Measurements from ENCODE around the gene VBP1. TPM values are rescaled to one million over a fixed set of nuclear protein-coding genes. Genes with fewer than 3 reads are reported as not detected.
"Not testable (repeated sequence)": the region's sequence is repeated elsewhere in the genome, so short reads cannot be mapped to it uniquely, and the experiment has no call there.

The VBP1 gene
- total RNA-seq, 1 experiment from 2014 or later: 86.2 TPM

DNA sequence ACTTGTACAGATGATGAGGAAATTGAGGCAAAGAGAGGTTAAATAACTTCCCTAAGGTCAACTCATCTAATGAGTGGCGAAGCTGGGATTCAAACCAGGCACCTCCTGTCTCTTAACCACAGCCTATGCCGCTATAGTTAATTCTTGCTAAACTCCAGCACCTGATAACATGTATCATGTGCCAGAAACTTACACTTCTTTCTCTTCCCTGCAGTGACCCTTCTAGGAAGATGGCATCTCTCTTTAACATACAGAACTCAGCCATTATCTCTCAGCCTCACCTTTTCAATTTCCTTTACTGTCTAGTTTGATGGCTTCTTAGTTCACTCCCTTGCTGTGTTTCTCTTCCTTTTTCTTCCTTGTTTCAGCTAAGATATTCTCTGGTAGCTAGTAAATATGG lies 2.5 kb downstream of the VBP1 start:
- BruUV-seq (replicated peaks): no TSS peak
- no peak for ATAC-seq
- intact Hi-C loops (cut with micrococcal nuclease): no loop called here

DNA sequence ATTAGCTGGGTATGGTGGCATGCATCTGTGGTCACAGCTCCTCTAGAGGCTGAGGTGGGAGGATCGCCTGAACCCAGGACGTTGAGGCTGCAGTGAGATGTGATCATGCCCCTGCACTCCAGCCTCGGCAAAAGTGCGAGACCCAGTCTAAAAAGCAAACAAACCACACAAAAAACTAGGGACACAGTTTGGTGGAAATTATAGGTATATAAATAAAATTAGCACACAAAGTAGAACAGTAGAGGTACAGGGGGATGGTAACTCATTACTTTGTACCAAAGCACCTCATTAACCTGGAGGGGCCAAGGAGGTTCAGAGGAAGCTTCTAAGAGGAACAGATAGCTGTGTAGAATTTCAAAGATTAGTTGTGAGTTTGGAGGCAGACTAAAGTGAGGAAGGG lies 5.1 kb downstream of the VBP1 start:
- H3K9me2 ChIP-seq (replicated peaks; ENCODE audit: low read length): no peaks in the 10 kb centered on the region
- peaks cover 14% of the 10 kb centered on the region; the same call in 1 of the 2 replicates for H4K20me1 ChIP-seq (ENCODE audit: low read length)
- H3K4me3 ChIP-seq (ENCODE audit: low read length): no peak overlapping the region
- no peaks in the 10 kb centered on the region for H3K9me3 ChIP-seq (ENCODE audit: low read length)
- ChIA-PET POLR2A (ENCODE audit: unreplicated experiment) (no interaction called here), CTCF (no interaction called here)
- no peak overlapping the region for H3K9ac ChIP-seq (ENCODE audit: low read length)
- H2AFZ ChIP-seq (ENCODE audit: low read length): no peak overlapping the region
- H3F3A ChIP-seq (ENCODE audit: low read length, unreplicated experiment): no peaks in the 10 kb centered on the region
- peaks cover 17% of the 10 kb centered on the region; the same call in 1 of the 2 replicates for H3K4me1 ChIP-seq (ENCODE audit: insufficient read depth, low read length)
- no TSS peak for BruUV-seq (replicated peaks)
- no peak overlapping the region for H3K27ac ChIP-seq (ENCODE audit: low read length)
- H3K27me3 ChIP-seq (ENCODE audit: low read length): no peaks in the 10 kb centered on the region
- no peak for ATAC-seq
- no peak for DNase-seq
- intact Hi-C loops (cut with micrococcal nuclease): no loop called here
- H3K79me2 ChIP-seq (ENCODE audit: low read length): peaks cover 50% of the 10 kb centered on the region
- no peak overlapping the region for H3K4me2 ChIP-seq (ENCODE audit: low read length)
- H3K36me3 ChIP-seq (ENCODE audit: low read depth, low read length): peaks cover 16% of the 10 kb centered on the region
- TF ChIP-seq, protein P1, sequence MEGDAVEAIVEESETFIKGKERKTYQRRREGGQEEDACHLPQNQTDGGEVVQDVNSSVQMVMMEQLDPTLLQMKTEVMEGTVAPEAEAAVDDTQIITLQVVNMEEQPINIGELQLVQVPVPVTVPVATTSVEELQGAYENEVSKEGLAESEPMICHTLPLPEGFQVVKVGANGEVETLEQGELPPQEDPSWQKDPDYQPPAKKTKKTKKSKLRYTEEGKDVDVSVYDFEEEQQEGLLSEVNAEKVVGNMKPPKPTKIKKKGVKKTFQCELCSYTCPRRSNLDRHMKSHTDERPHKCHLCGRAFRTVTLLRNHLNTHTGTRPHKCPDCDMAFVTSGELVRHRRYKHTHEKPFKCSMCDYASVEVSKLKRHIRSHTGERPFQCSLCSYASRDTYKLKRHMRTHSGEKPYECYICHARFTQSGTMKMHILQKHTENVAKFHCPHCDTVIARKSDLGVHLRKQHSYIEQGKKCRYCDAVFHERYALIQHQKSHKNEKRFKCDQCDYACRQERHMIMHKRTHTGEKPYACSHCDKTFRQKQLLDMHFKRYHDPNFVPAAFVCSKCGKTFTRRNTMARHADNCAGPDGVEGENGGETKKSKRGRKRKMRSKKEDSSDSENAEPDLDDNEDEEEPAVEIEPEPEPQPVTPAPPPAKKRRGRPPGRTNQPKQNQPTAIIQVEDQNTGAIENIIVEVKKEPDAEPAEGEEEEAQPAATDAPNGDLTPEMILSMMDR (conservative IDR thresholded peaks at IDR 0.05; ENCODE audit: low read depth, low read length): no peak
- no peak for TF ChIP-seq EZH2phosphoT487 (IDR thresholded peaks at IDR 0.05; ENCODE audit: borderline replicate concordance, low read length)
- no peak for TF ChIP-seq EZH2 (IDR thresholded peaks at IDR 0.05; ENCODE audit: low read length, unreplicated experiment)

More for the DNA sequence above, 2.5 kb downstream of the VBP1 start:
- Histone ChIP-seq H3K9me2 (replicated peaks; ENCODE audit: low read length) (no peaks in the 10 kb centered on the region), H3K9ac (ENCODE audit: low read length) (no peak overlapping the region), H3K79me2 (ENCODE audit: low read length) (peaks cover 43% of the 10 kb centered on the region), H3K4me2 (ENCODE audit: low read length) (peak overlapping the region; percentile 94), H3K4me1 (ENCODE audit: insufficient read depth, low read length) (peaks cover 21% of the 10 kb centered on the region), H3K9me3 (ENCODE audit: low read length) (no peaks in the 10 kb centered on the region), H3K4me3 (ENCODE audit: low read length) (no peak overlapping the region), H3K36me3 (ENCODE audit: low read depth, low read length) (peaks cover 16% of the 10 kb centered on the region), H3K27ac (ENCODE audit: low read length) (no peak overlapping the region), H2AFZ (ENCODE audit: low read length) (no peak overlapping the region), H3F3A (ENCODE audit: low read length, unreplicated experiment) (no peaks in the 10 kb centered on the region), H4K20me1 (ENCODE audit: low read length) (peaks cover 14% of the 10 kb centered on the region; the same call in 1 of the 2 replicates), H3K27me3 (ENCODE audit: low read length) (no peaks in the 10 kb centered on the region)
- DNase-seq: no peak
- TF ChIP-seq, protein P1 (conservative IDR thresholded peaks at IDR 0.05; ENCODE audit: low read depth, low read length): no peak
- TF ChIP-seq EZH2phosphoT487 (IDR thresholded peaks at IDR 0.05; ENCODE audit: borderline replicate concordance, low read length) (no peak), EZH2 (IDR thresholded peaks at IDR 0.05; ENCODE audit: low read length, unreplicated experiment) (no peak)
- POLR2A ChIA-PET (ENCODE audit: unreplicated experiment): no interaction called here
- CTCF ChIA-PET: no interaction called here

DNA sequence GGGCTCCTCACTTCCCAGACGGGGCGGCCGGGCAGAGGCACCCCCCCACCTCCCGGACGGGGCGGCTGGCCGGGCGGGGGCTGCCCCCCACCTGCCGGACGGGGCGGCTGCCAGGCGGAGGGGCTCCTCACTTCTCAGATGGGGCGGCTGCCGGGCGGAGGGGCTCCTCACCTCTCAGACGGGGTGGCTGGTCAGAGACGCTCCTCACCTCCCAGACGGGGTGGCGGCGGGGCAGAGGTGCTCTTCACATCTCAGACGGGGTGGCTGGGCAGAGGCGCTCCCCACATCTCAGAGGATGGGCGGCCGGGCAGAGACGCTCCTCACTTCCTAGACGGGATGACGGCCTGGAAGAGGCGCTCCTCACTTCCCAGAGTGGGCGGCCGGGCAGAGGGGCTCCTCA lies 7.5 kb downstream of the VBP1 start:
- intact Hi-C loops (cut with micrococcal nuclease); H3K27me3 ChIP-seq (ENCODE audit: low read length); CTCF ChIA-PET; H3K4me1 ChIP-seq (ENCODE audit: insufficient read depth, low read length); H2AFZ ChIP-seq (ENCODE audit: low read length); H3F3A ChIP-seq (ENCODE audit: low read length, unreplicated experiment); BruUV-seq (replicated peaks); H4K20me1 ChIP-seq (ENCODE audit: low read length); DNase-seq; H3K9me2 ChIP-seq (replicated peaks; ENCODE audit: low read length); H3K4me2 ChIP-seq (ENCODE audit: low read length); H3K4me3 ChIP-seq (ENCODE audit: low read length); ATAC-seq; H3K9ac ChIP-seq (ENCODE audit: low read length); H3K27ac ChIP-seq (ENCODE audit: low read length); H3K9me3 ChIP-seq (ENCODE audit: low read length); POLR2A ChIA-PET (ENCODE audit: unreplicated experiment): not testable (repeated sequence)
- Histone ChIP-seq H3K36me3 (ENCODE audit: low read depth, low read length) (peaks cover 32% of the 10 kb centered on the region), H3K79me2 (ENCODE audit: low read length) (peaks cover 27% of the 10 kb centered on the region)

All from PC-3 (cell line).